GM12891 (cell line): ENCODE data around the gene RUNX1.
"Not testable (repeated sequence)": the region's sequence is repeated elsewhere in the genome, so short reads cannot be mapped to it uniquely, and the experiment has no call there.

Source experiments
- POLR2A ChIP-seq: IDR thresholded peaks from 2 replicates; pipeline ENCODE4 v1.6.1; 2011; ENCODE audit warnings: low read depth, low read length, control low read depth
- POLR2AphosphoS5 ChIP-seq: IDR thresholded peaks from 2 replicates; pipeline ENCODE4 v1.6.1; 2011; ENCODE audit warnings: low read depth, low read length, control low read depth
- POU2F2 ChIP-seq: IDR thresholded peaks from 2 replicates; pipeline ENCODE4 v1.6.1; 2011; ENCODE audit warnings: low read depth, mild to moderate bottlenecking, control low read depth, low read length, moderate library complexity

DNA sequence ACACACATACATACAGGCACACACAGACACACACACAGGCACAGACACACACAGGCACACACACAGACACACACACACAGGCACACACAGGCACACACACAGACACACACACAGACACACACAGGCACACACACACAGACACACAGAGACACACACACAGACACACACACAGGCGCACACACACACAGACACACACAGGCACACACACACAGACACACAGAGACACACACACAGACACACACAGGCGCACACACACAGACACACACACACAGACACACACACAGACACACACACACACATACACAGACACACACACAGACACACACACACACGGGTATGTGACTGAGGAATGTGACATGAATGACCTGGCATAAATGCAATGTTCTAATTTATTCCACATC lies 55.6 kb downstream of the RUNX1 start:
- not testable (repeated sequence) for TF ChIP-seq POU2F2, POLR2AphosphoS5, POLR2A
